Measurements from ENCODE around the gene UVRAG.

The UVRAG gene

GRCh38 chr11:76189682-76190081, 374.7 kb downstream of the UVRAG start:
- TF ChIP-seq POLR2A (IDR thresholded peaks at IDR 0.05; ENCODE audit: low read length) (no peak), GATA1 (IDR thresholded peaks at IDR 0.05; ENCODE audit: low read depth, low read length) (no peak)
- DNase-seq = no peak

DNA sequence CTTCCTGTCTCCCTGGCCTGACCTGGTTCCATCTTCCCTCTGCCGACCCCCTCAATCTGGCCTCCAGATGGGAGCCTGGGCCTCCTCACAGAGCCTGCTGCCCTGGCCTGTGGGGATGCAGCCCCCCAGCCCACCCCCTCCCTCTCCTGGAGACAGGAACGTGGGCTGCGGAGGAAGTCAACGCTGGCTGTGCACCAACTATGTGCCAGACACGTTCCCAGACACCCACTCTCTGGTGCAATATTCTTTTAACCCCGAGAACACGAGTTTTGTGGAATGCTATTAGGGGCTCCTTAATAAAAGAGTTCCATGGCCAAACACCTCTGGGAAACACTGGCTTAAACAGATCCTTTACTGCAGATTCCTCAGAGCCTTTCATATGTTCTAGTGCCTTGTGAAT, 375.4 kb downstream of the UVRAG start:
- no peak for DNase-seq

More for the DNA sequence above, 375.4 kb downstream of the UVRAG start:
- TF ChIP-seq GATA1 (IDR thresholded peaks at IDR 0.05; ENCODE audit: low read depth, low read length) (no peak), POLR2A (IDR thresholded peaks at IDR 0.05; ENCODE audit: low read length) (no peak)
